HG03571 (cell line): ENCODE data around the gene MARCHF3.
A peak's percentile ranks its signal among the peaks of the same experiment; 100 is the strongest.

Source experiments
- ATAC-seq: cut with Tn5 transposase; IDR thresholded peaks from one replicate; pipeline ENCODE4 v1.9.1; 2021; ENCODE audit not compliant: unreplicated experiment

Gene MARCHF3

GRCh38 chr5:126984632-126985031 lies 45.7 kb downstream of the MARCHF3 start:
- no peak for ATAC-seq

DNA sequence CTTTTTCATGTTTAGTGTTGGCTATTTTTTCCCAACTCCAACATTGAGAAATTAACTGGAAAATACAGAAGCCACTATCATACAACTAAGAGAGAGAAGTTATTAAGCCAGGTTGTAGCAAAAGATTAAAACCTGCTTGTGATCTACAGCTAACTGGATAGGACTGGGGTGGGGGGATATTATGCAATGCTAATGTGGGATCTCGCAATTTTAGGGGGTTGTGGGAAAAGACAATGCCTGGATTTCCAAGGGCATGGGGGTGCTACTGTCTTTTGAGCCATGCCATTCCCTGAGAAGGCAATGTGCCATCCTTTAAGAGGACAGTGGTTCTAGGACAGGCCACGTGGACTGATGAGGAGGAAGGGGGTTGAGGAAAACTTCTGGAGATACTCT lies 46.5 kb downstream of the MARCHF3 start:
- no peak for ATAC-seq

GRCh38 chr5:126982926-126983873 lies 47.2 kb downstream of the MARCHF3 start:
- ATAC-seq, result no peak

DNA sequence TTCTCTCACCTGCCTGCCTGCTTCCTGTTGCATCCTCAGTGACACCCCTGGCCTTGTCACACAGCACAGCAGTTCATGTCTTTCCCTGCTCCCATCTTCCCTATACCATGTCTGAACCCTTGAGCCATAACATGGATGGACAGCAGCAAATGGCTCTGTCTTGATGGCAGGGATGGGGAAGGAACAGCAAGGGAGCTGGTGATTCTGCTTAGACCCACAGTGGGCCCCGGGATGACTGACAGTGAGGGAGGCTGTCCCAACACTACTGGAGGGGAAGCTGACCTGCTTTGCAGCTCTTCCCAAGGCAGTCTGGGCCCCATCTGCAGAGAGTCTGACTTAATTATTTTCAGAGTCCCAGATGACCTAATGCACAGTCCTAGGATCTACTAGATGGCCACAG lies 48.2 kb downstream of the MARCHF3 start:
- ATAC-seq, result no peak

DNA sequence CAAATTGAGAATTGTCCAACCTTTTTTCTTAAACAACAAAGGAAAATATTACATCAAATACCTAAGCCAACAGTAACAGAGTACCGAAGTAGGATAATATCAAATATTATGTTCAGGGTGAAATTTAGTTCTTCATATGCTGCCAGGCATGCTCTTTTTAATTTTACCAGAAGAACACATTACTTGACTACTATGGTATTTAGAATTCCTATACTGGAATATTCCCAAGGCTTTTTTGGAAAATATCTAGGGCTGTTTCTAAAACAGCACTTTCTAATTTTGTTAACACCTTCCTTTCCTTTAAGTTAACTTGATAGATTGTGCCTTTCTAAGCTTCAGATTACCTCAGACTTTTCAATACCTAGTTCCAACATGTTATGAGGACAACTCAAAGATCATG lies 48.7 kb downstream of the MARCHF3 start:
- ATAC-seq, result no peak

DNA sequence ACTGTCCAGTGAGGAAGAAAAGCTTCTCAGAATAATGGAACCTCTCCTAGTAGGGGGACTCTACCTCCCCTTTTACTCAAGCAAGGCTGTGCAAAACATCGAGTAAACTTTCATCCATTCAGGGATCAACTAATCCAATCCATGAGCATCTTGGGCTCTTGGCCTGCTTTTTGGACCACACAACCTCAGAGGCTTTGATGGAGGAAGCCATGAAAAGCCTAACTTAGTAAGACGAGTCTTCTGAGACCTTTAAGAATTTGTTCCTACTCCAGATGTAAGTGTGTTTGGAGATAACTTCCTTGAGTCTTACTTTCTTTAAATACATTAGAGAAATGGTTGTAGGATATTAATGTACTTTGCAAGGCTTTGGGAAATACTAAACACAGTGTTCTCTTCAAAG lies 49.1 kb downstream of the MARCHF3 start:
- no peak for ATAC-seq

DNA sequence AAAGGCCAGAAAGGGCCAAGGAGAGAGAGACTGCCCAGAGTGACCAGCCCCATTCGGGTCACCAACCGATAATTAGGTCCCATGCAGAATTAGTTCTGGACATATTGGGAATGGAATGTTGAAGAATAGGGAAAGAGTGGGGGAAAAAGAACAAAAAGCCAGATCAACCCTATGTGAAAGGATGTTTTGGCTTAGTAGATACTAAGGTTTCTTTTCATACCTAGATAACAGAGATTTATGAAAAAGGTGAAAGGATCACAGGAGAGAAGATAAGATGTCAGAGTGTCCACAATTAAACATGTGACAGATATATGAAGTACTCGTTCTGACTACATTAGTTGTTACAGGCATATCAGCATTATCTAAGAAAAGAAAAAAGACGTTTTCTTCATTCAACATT lies 52.1 kb downstream of the MARCHF3 start:
- ATAC-seq, result no peak

DNA sequence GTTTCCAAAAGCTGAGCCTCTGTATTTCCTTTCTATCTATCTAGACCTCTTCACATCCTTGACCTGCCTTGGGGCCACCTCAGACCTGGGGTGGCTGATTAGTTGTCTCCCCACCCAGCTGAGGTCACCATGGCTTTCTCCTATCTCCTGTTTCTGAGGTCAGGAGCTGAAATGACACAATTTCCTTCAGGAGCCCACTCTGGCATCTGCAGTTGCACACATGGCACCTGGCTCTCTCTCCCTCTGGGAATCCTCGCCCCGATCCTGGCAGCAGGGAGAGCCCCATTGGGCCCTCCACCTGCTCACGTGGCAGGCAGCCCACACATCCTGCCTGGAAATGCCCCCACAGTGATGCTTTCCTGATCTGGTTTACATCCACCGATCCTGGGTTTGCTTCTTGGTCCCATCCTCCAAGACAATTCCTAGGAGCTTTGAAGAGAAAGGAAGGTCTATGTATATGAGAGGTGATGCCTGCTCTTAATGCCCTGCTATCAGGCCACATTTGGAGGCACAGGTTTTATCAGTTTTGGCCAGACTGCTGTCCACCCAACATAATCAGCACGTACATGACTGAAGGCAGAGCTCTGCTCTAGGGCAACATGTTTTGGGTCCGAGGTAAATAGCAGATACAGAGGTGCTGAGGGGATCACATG lies 53.7 kb downstream of the MARCHF3 start:
- no peak for ATAC-seq

GRCh38 chr5:126975796-126976195 lies 54.6 kb downstream of the MARCHF3 start:
- no peak for ATAC-seq

GRCh38 chr5:126973193-126973592 lies 57.2 kb downstream of the MARCHF3 start:
- no peak for ATAC-seq

- peak; percentile 68 for ATAC-seq
Measured at GRCh38 chr5:126972062-126972895, 58.1 kb downstream of the MARCHF3 start.

DNA sequence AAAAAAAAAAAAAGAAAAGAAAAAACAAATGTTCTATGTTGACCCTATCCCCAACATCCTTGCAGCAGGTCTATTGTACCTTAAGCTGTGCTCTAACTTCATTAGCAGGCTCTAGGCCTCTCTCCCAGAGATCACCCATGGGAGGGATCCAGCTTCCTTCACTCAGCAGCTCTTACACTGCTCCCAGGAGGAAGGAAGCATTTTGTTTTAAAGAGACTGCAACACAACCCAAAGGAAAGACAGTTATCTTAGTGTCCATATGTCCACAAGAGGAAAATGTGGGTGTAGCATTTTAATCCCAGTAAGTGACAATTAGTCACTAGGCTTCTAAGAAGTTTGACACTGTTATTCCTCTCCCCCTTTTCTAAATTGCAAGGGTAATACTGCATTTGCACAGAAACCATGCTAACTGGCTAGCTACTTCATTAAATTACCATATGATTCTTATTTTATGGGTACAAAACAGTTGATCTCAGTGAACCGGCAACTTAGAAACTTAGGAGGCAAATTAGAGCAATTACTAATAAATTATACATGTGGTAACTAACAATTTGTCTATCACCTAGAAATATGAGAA lies 58.8 kb downstream of the MARCHF3 start:
- no peak for ATAC-seq

DNA sequence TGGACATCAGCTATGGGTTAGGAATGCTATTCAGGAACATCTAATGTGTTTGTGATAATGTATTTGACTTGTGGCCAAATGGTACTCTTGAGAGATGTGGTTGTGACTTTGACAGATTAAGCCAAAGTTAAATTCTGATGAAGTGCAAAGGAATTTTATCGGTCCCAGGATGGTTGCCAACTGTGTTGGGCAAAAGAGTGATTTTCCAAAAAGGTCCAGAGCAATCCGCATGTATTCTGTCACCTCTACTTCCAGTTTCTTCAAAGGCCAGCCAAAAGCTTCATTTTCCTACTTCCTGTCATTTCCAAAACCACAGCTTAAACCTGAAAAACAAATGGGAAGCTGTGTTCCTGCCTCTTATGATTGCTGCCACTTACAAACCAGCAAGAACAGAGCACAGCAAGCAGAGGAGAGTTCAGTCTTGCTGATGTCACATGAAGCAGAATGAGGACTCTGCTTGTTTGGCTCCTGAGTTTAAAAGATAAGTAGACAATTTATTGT lies 59.8 kb downstream of the MARCHF3 start:
- ATAC-seq, result no peak

DNA sequence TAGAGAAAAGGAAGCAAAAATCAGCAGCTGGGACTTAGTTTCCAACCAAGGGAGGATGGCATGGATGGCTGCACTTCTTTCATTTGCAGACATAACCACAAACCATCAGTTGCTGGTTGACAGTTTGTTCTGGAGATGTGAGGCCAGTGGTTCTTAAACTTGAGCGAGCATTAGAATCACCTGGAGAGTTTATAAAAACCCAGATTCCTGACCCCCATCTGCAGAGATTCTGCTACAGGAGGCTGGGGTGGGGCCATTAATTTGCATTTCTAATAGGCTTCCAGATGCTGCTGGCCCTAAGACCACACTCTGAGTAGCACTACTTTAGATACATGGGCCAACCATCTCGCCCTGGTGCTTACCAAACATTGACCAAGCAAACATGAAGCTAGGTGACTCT lies 60.8 kb downstream of the MARCHF3 start:
- peak; percentile 34 for ATAC-seq

GRCh38 chr5:126967808-126968466 lies 62.4 kb downstream of the MARCHF3 start:
- no peak for ATAC-seq

- no peak for ATAC-seq
Measured at GRCh38 chr5:126965487-126965886, 64.9 kb downstream of the MARCHF3 start.

DNA sequence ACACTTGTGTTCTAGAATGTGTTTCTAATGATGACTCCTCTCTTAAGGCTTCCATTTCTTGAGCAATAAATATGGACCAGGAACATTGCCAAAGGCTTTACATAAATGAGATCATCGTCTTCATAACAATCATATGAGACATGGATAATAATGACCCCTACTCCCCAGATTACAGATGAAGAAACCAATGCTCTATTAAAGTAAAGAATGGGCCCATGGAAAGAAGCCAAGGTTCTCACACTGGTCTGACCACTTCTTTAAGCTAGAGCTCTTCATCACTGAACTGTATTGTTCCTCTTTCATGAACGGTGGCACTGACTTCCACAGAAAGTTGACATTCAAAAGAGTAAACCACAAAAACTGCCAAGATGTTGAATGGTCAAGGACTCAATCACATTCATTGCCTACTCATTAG lies 65.3 kb downstream of the MARCHF3 start:
- ATAC-seq, result peak; percentile 43

DNA sequence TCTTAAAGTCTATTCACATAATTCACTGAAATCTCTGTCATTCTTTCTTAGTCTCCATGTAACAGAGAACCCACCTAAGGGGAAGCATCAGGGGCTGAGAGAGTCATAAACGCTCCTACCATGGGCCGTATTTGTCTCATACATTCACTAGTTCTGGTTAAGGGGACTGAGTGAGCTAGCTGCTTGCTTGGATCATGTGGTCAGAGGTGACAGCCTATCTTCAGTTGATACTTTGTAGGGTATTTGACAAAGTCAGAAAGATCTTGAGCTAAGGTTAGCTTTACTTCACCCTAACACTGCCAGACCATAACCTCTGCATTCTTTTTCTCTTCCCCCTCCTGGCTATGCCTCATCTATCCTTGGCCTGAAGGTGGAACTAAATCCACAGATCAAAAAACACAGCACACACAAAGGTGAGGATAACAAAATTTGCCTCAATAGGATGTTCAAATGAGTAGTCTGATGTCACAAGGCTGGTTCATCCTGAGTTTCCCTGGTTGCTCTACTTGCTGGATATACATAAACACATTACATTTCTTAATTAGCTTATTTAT lies 66.5 kb downstream of the MARCHF3 start:
- no peak for ATAC-seq

DNA sequence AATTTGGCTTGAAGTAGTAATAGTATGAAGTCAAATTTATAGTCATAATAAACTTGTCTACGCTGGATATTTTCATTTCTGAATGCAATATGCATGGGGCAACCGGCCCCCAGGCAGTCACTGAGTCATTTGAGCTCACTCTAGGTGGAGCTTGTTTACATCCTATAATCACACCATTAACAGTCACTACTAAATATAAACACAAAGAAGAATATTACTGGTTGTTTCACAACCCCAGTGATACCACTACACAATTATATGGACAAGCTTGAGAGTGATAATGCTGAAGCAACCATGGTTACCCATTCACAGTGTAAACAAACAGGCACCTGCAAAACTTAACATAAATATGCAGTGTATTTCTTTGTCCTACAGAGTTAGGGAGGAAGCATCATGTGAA lies 68.7 kb downstream of the MARCHF3 start:
- ATAC-seq, result no peak

DNA sequence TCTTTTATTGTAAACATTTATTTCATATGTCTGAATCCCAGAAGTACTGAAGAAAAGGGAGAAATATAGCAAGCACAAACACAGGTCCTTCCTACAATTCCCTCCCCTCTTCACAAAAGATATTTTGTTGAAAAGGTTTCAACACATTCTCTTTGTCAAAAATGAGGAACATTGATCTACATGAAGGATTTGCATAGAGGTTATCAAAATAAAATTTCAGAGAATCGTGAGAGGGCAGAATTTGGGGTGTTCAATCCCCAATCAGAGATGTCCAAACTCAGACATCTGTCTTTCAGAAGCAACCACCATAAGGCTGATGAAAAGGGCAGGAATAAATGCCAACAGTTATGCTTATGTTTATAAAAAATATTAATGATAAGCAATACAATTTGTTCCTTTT lies 69.2 kb downstream of the MARCHF3 start:
- no peak for ATAC-seq
